22Rv1 (cell line): ENCODE results near the gene ZNF90.
"Not testable (repeated sequence)": the region's sequence is repeated elsewhere in the genome, so short reads cannot be mapped to it uniquely, and the experiment has no call there.

Source experiments
- CTCF ChIP-seq: fragments of 450-650 bp; IDR thresholded peaks from 2 replicates; pipeline ENCODE4 v1.5.1; 2017; ENCODE audit warnings: mild to moderate bottlenecking
- ZFX ChIP-seq: fragments of 450-650 bp; IDR thresholded peaks from 2 replicates; pipeline ENCODE4 v1.6.1; 2017; ENCODE audit warnings: antibody characterized with exemption, borderline replicate concordance

- TF ChIP-seq CTCF, ZFX: not testable (repeated sequence)
Observed at GRCh38 chr19:20045742-20046141, 32.1 kb upstream of the ZNF90 start.
